GM18861 (cell line): Measurements from ENCODE around the gene DPP7.

Experiments
- ATAC-seq: cut with Tn5 transposase; IDR thresholded peaks from one replicate; pipeline ENCODE4 v1.9.1; 2021; ENCODE audit not compliant: unreplicated experiment

The DPP7 gene

DNA sequence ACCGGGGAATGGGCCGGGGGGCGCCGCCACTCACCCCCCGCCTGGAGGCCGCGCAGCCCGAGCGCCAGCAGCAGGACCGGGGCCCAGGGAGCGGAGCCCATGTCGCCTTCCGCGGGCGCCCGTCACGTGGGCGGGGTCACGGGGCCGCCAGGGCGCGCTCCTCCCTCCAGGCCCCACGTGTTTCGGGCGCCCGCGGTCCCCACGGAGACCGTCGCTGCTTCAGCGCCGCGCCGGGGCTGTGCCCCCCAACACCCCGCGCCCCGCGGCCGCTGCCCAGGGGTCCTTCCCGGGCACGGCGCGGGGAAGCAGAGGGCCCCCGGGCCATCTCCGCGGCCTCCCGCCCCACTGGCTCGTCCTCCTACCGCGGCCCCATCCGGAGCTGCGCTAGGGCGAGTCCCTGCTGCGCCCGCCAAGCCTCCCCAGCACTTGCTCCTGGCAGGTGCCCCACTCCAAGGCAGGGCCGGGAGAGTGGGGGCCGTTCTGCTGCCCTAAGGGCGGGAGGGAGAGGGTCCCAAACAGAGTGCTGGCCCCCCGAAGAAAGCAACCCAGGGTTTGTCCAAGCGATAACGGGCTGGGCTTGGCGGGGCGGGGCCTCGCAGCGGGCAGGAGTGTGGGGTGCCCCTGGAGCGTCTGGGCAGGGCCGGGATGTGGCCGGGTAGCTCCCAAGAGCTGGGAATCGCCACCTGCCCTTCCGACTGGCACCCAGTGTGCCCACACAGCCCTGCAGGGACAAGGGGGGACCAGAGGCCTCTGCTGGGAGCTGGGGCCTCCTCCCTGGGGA lies at the start of gene DPP7:
Gene DPP7, minus strand, starts transcription at position 121 of the 781 bp plus-strand sequence. Its CDS starts 20 bp downstream, at position 101.
- ATAC-seq, result peak; percentile 40

DNA sequence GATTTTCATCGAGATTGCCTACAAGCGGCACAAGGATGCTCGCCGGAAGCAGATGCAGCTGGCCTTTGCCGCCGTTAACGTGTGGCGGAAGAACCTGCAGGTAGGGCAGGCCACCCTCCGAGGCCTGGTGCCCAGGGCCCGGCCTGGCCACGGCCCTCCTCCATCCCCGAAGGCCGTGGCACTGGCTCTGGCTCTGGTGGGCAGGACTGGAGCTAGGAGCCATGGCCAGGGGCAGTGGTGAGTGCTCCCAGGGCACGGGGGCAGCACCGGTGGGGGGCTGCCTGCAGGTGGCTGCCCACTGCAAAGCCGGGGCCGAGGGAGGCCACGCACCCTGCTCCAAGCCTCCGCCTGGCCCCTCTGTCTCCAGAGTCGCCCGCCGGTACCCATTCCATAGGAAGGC lies 49.3 kb upstream of the DPP7 start:
- no peak for ATAC-seq

DNA sequence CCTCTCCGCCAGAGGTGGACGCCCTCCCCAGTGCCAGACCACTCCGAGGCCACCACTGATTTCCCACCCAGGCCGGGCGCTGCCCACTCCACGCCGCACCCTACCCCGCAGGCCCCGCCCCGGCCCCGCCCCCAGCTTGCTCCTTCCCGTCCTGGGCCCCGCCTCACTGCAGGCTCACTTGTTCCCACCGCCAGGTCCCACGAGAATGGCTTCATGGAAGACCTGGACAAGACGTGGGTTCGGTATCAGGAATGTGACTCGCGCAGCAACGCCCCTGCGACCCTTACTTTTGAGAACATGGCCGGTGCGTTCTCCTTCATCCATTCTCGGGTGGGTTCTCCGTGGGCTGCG lies 48.8 kb upstream of the DPP7 start:
- no peak for ATAC-seq

- ATAC-seq, result no peak
These were observed 48.2 kb upstream of the DPP7 start for GRCh38 chr9:137162505-137163364.

DNA sequence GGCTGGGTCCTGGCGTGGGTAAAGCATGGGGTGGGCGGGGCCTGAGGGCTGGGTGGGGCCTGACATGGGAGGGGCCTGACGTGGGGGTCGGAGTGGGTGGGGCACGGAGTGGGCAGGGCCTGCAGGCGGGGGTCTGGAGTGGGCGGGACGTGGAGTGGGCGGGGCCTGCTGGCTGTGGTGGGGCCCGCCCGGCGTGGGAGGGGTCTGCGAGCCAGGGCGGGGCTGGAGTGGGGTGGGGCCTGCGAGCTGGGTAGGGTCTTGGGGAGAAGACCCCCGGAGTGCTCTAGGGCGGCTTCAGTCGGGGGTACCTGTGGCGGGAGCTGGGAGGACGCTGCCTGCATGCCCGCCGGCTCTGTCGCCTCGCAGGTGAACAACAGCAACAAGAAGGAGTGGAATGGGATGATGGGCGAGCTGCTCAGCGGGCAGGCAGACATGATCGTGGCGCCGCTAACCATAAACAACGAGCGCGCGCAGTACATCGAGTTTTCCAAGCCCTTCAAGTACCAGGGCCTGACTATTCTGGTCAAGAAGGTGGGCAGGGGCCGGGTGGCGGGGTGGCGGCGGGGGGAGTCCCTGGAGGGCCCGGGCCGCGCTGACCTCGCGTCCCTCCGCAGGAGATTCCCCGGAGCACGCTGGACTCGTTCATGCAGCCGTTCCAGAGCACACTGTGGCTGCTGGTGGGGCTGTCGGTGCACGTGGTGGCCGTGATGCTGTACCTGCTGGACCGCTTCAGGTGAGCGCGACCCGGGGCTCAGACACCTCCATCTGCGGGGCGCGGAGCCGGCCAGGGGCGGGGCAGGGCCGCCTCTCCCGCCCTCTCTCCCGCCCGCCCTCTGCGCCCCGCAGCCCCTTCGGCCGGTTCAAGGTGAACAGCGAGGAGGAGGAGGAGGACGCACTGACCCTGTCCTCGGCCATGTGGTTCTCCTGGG lies 47.3 kb upstream of the DPP7 start:
- no peak for ATAC-seq

- ATAC-seq, result no peak
These were observed 46.4 kb upstream of the DPP7 start for GRCh38 chr9:137160716-137161557.

GRCh38 chr9:137160054-137160425 lies 45.5 kb upstream of the DPP7 start:
- no peak for ATAC-seq

DNA sequence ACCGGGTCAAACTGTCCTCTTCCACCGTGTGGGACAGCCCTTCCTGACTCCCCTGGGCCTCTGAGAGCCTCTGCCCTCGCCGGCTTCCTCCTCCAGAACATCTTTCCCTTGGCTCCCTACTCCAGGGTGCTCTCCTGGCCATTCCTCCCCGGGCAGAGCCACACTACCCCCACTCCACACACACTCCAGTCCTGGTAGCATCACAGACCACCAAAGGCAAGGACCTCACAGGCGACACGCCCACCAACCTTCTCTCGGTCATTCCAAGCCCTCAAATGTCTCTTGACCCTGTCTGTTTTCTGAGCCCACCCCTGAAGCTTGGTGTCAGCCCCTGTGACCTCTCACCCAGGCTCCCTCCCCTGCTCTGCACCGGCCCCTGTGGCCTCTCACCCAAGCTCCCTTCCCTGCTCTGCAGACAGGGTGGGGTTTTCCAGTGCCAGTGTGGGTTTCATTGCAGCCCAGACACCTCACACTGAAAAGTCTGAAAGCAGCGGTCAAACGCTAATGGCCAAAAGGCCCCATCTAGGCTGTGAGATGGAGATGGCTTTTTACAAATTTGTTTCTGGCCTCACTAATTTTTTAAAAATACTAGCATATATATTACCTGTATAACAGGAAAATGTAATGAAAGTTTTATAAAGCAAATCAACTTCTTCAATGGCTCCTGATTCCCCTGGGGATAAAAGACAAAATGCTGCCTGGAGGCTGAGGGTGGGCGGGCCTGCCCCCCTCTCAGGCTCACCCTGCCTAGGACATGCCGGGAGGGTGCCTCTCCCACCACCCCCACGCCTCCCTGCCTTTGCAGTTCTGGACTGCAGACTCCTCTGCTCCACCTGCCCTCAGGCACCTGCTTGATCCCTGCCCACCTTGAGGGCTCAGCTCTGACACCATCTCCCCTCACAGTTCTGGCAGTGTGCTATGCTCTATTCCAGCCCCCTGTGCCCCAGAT lies 44.8 kb upstream of the DPP7 start:
- no peak for ATAC-seq

- ATAC-seq, result no peak
These were observed 44.1 kb upstream of the DPP7 start for GRCh38 chr9:137158625-137159024.

GRCh38 chr9:137157618-137158415 lies 43.3 kb upstream of the DPP7 start:
- ATAC-seq, result no peak

DNA sequence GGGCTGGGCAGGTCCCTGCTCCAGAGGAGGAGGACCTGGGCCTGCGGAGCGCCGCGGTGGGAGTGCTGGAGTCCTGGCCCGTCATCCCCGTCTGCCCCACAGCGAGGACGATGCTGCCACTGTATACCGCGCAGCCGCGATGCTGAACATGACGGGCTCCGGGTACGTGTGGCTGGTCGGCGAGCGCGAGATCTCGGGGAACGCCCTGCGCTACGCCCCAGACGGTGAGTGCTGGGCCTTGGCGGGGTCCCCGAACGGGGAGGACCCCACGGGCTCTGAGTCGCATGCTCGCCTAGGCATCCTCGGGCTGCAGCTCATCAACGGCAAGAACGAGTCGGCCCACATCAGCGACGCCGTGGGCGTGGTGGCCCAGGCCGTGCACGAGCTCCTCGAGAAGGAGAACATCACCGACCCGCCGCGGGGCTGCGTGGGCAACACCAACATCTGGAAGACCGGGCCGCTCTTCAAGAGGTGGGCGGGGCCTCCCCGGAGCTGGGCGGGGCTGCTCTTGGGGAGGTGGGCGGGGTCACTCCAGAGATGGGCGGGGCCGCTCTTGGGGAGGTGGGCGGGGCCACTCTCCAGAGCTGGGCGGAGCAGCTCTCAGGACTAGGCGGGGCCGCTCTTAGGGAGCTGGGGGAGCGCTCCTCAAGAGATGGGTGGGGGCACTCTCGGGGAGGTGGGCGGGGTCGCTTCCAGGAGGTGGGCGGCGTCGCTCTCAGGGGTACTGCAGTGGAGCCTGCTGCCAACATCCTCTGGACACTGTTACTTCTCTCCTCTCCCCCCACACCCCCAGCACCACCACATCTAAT lies 42.2 kb upstream of the DPP7 start:
- ATAC-seq, result no peak

GRCh38 chr9:137152844-137153405 lies 38.4 kb upstream of the DPP7 start:
- no peak for ATAC-seq

DNA sequence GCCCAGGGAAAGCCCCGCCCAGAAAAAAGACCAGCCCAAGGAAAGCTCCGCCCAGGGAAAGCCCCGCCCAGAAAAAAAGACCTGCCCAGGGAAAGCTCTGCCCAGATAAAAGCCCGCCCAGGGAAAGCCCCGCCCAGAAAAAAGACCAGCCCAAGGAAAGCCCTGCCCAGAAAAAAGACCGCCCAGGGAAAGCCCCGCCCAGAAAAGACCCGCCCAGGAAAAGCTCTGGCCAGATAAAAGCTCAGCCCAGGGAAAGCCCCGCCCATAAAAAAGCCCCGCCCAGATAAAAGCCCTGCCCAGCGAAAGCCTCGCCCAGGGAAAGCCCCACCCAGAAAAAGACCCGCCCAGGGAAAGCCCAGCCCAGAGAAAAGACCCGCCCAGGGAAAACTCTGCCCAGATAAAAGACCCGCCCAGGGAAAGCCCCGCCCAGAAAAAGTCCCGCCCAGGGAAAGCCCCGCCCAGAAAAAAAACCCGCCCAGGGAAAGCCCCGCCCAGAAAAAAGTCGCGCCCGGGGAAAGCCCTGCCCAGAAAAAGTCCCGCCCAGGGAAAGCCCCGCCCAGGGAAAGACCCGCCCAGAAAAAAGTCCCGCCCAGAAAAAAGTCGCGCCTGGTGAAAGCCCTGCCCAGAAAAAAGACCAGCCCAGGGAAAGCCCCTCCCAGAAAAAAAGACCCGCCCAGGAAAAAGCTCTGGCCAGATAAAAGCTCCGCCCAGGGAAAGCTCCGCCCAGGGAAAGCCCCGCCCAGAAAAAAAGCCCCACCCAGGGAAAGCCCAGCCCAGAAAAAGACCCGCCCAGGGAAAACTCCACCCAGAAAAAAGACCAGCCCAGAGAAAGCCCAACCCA lies 36.3 kb upstream of the DPP7 start:
- ATAC-seq, result no peak

DNA sequence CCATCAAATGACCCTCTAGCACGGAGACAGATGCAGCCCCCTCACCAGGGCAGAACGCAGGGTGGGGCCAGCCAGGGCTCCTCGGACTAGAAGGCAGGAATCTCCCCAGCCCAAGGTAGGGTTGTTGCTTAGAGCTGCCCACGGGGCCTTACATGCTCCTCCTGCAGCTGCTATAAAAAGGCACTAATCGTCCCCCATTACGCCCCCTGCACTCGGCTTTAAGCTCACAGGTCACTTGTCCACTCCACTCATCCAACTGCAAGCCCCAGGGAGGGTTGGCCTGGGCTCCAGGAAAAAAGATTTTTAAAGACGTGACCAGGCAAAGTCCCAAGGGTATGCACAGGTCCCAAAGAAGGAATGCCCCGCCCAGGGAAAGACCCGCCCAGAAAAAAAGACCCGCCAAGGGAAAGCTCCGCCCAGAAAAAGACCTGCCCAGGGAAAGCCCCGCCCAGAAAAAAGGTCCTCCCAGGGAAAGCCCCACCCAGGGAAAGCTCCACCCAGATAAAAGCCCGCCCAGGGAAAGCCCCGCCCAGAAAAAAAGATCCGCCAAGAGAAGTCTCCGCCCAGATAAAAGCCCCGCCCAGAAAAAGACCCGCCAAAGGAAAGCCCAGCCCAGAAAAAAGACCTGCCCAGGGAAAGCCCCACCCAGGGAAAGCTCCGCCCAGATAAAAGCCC lies 35.5 kb upstream of the DPP7 start:
- ATAC-seq, result no peak

- no peak for ATAC-seq
These were observed 34.8 kb upstream of the DPP7 start for GRCh38 chr9:137149363-137149762.

DNA sequence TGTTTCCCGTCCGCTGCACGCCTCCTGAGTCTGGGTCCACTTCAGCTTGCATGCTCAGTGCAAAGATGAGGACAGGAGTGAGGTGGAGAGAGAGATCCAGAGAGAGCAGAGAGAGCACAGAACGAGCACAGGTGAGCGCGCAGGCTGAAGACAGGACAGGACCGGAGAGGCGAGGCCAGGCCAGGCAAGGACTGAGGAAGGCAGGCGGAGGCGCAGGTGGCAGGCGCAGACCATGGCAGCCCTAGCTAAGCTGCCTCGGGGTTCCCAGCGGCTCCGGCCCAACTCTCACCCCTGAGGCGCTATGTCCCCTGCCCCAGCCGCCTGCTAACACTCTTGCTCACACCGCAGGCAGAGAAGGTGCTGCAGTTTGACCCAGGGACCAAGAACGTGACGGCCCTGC lies 34.1 kb upstream of the DPP7 start:
- ATAC-seq, result no peak
